Esophagus squamous epithelium (tissue), 4 donors: Measurements from ENCODE around the gene ENOSF1.
"Not testable (repeated sequence)": the region's sequence is repeated elsewhere in the genome, so short reads cannot be mapped to it uniquely, and the experiment has no call there.

ENCODE experiments used
- POLR2A ChIP-seq, 4 donors: fragments of 450-650 bp; IDR thresholded peaks; one replicate each; pipeline ENCODE4 v1.6.1; 2017; ENCODE audit warnings: antibody characterized with exemption in 4 of 4, mild to moderate bottlenecking in 4 of 4, moderate library complexity in 3 of 4
- TF ChIP-seq, protein P1 (sequence below), 6 experiments: fragments of 450-650 bp in 4 of 6; fragments of 200-600 bp in 2 of 6; sonication (generic) in 2 of 6; IDR thresholded peaks; one replicate each; pipeline ENCODE4 v1.5.1; 2016 to 2019; ENCODE audit warnings: antibody characterized with exemption in 6 of 6, mild to moderate bottlenecking in 4 of 6, moderate library complexity in 4 of 6

DNA sequence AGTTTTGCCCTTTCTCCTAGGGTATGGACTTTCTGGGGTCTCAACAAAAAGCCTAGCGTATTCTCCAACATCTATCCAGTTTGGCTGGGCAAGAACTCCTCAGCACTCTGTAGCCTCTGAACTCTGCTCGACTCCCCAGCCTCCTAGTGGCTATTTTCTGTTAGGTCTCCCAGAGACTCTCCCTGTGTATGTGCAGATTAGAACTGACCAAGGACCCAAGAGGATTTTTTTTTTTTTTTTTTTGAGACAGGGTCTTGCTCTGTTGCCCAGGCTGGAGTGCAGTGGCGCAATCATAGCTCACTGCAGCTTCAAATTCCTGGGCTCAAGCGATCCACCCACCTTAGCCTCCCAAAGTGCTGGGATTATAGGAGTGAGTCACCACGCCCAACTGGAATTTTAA is 17.7 kb upstream of the ENOSF1 start:
- TF ChIP-seq POLR2A (IDR thresholded peaks at IDR 0.05) = not testable (repeated sequence)
- TF ChIP-seq, protein P1, sequence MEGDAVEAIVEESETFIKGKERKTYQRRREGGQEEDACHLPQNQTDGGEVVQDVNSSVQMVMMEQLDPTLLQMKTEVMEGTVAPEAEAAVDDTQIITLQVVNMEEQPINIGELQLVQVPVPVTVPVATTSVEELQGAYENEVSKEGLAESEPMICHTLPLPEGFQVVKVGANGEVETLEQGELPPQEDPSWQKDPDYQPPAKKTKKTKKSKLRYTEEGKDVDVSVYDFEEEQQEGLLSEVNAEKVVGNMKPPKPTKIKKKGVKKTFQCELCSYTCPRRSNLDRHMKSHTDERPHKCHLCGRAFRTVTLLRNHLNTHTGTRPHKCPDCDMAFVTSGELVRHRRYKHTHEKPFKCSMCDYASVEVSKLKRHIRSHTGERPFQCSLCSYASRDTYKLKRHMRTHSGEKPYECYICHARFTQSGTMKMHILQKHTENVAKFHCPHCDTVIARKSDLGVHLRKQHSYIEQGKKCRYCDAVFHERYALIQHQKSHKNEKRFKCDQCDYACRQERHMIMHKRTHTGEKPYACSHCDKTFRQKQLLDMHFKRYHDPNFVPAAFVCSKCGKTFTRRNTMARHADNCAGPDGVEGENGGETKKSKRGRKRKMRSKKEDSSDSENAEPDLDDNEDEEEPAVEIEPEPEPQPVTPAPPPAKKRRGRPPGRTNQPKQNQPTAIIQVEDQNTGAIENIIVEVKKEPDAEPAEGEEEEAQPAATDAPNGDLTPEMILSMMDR (IDR thresholded peaks at IDR 0.05) = not testable (repeated sequence)
